Measurements from ENCODE around the gene QPRT.
"Not testable (repeated sequence)": the region's sequence is repeated elsewhere in the genome, so short reads cannot be mapped to it uniquely, and the experiment has no call there.

QPRT gene

GRCh38 chr16:29694384-29695195 lies 15.6 kb downstream of the QPRT start:
- DNase-seq, result no peak

GRCh38 chr16:29695675-29696074 lies 16.7 kb downstream of the QPRT start:
- not testable (repeated sequence) for DNase-seq

- no peak for DNase-seq
Measured at GRCh38 chr16:29696881-29697331, 17.9 kb downstream of the QPRT start.

GRCh38 chr16:29697391-29697790 lies 18.4 kb downstream of the QPRT start:
- DNase-seq, result no peak

GRCh38 chr16:29698042-29698441 lies 19.1 kb downstream of the QPRT start:
- no peak for DNase-seq

GRCh38 chr16:29698484-29699323 lies 19.7 kb downstream of the QPRT start:
- DNase-seq, result no peak

- no peak for DNase-seq
Measured at GRCh38 chr16:29699324-29700219, 20.6 kb downstream of the QPRT start.

GRCh38 chr16:29700253-29700987 lies 21.4 kb downstream of the QPRT start:
- DNase-seq, result peak; percentile 76

GRCh38 chr16:29701214-29701555 lies 22.2 kb downstream of the QPRT start:
- no peak for DNase-seq

GRCh38 chr16:29702269-29702668 lies 23.3 kb downstream of the QPRT start:
- DNase-seq, result no peak

- DNase-seq, result peak; percentile 35
Measured at GRCh38 chr16:29705030-29705429, 26.1 kb downstream of the QPRT start.

GRCh38 chr16:29707160-29707559 lies 28.2 kb downstream of the QPRT start:
- not testable (repeated sequence) for DNase-seq

- DNase-seq, result no peak
Measured at GRCh38 chr16:29708917-29709600, 30.1 kb downstream of the QPRT start.

GRCh38 chr16:29709657-29710056 lies 30.7 kb downstream of the QPRT start:
- not testable (repeated sequence) for DNase-seq

GRCh38 chr16:29710227-29711219 lies 31.5 kb downstream of the QPRT start:
- no peak for DNase-seq

GRCh38 chr16:29712809-29713208 lies 33.8 kb downstream of the QPRT start:
- DNase-seq, result no peak

- no peak for DNase-seq
Measured at GRCh38 chr16:29714396-29714795, 35.4 kb downstream of the QPRT start.

- no peak for DNase-seq
Measured at GRCh38 chr16:29714972-29715371, 36.0 kb downstream of the QPRT start.

- DNase-seq, result no peak
Measured at GRCh38 chr16:29717113-29717512, 38.1 kb downstream of the QPRT start.

GRCh38 chr16:29719063-29719462 lies 40.1 kb downstream of the QPRT start:
- no peak for DNase-seq

Data from DMS79 treated with DMSO at 0.1 percent for 48 hours (cell line).